IMR-90 (cell line): Measurements from ENCODE around the gene IL36A.

Source experiments
- BHLHE40 ChIP-seq: fragments of 150-350 bp; IDR thresholded peaks from 2 replicates; pipeline ENCODE4 v1.6.1; 2016; ENCODE audit warnings: mild to moderate bottlenecking, low read depth, low read length
- CTCF ChIP-seq: conservative IDR thresholded peaks from 2 replicates; pipeline ENCODE4 v1.5.1; 2012; ENCODE audit warnings: mild to moderate bottlenecking, low read depth, low read length, improper control_type of control experiment

- no peak for TF ChIP-seq CTCF
- no peak for TF ChIP-seq BHLHE40
Measured at GRCh38 chr2:113036763-113037162, 31.5 kb downstream of the IL36A start.
